Stimulated activated naive CD8-positive, alpha-beta T cell treated with anti-CD3 and anti-CD28 coated beads, Interleukin-15, amount 100 ng/mL, for 72 hours (primary cell): ENCODE measurements around the gene TUBB4B.
"Not testable (repeated sequence)": the region's sequence is repeated elsewhere in the genome, so short reads cannot be mapped to it uniquely, and the experiment has no call there.

Source experiments
- ATAC-seq: fragments of 150-1000 bp; cut with Tn5 transposase; 2 replicates; pipeline ENCODE4 v1.10.0; 2021; ENCODE audit warnings: mild to moderate bottlenecking, moderate library complexity
- DNase-seq, 2 donors: peaks; one replicate each; pipeline ENCODE4 v3.0.0; 2021 to 2022
- H3K27ac Mint-ChIP-seq, 2 donors: one replicate each; pipeline ENCODE4 v1.8.0; 2022; ENCODE audit warnings: mild to moderate bottlenecking in 2 of 2, mixed read lengths in 2 of 2, moderate library complexity in 2 of 2
- H3K27me3 Mint-ChIP-seq: one replicate; pipeline ENCODE4 v1.8.0; 2022; ENCODE audit warnings: mixed read lengths
- H3K4me1 Mint-ChIP-seq: one replicate; pipeline ENCODE4 v1.8.0; 2022; ENCODE audit warnings: mild to moderate bottlenecking, mixed read lengths
- H3K4me3 Mint-ChIP-seq, 2 donors: one replicate each; pipeline ENCODE4 v1.8.0; 2022; ENCODE audit warnings: mild to moderate bottlenecking in 2 of 2, mixed read lengths in 2 of 2, moderate library complexity in 1 of 2
- H3K9me3 Mint-ChIP-seq, 2 donors: one replicate each; pipeline ENCODE4 v1.8.0; 2022; ENCODE audit warnings: mixed read lengths in 2 of 2

The TUBB4B gene

GRCh38 chr9:137236936-137237421 lies 4.1 kb upstream of the TUBB4B start:
- Mint-ChIP-seq H3K27me3 (peaks cover 22% of the 10 kb centered on the region), H3K4me3 (peak overlapping the region; percentile 46 to 59), H3K27ac (no peak overlapping the region), H3K4me1 (peaks cover 53% of the 10 kb centered on the region), H3K9me3 (no peaks in the 10 kb centered on the region)
- no peak for ATAC-seq
- no peak for DNase-seq

GRCh38 chr9:137237759-137238726 lies 3.0 kb upstream of the TUBB4B start:
- ATAC-seq, result no peak
- Mint-ChIP-seq H3K4me3 (peak overlapping the region; percentile 15 to 18), H3K27me3 (peaks cover 16% of the 10 kb centered on the region), H3K9me3 (no peaks in the 10 kb centered on the region), H3K4me1 (peaks cover 64% of the 10 kb centered on the region), H3K27ac (no peak overlapping the region)
- DNase-seq, result no peak

GRCh38 chr9:137239541-137240200 lies 1.4 kb upstream of the TUBB4B start:
- Mint-ChIP-seq H3K4me3 (peak overlapping the region; percentile 77 to 83), H3K4me1 (peaks cover 78% of the 10 kb centered on the region), H3K27ac (peak overlapping the region; percentile 34 to 69)
- H3K27me3 Mint-ChIP-seq, ATAC-seq, DNase-seq, H3K9me3 Mint-ChIP-seq: not testable (repeated sequence)

- peak overlapping the region; percentile 83 to 96 for H3K4me3 Mint-ChIP-seq
- DNase-seq, result peak in 1 of 2 donors; percentile 80
- peak; percentile 42 for ATAC-seq
- H3K4me1 Mint-ChIP-seq, result peaks cover 71% of the 10 kb centered on the region
- H3K9me3 Mint-ChIP-seq, result no peaks in the 10 kb centered on the region
- H3K27ac Mint-ChIP-seq, result no peak overlapping the region
- H3K27me3 Mint-ChIP-seq, result peaks cover 3% of the 10 kb centered on the region
These were observed 708 bp upstream of the TUBB4B start for GRCh38 chr9:137240318-137240840.

- no peaks in the 10 kb centered on the region for H3K9me3 Mint-ChIP-seq
- peak overlapping the region in 1 of 2 donors; percentile 94 for H3K27ac Mint-ChIP-seq
- DNase-seq, result peak; percentile 60 to 66
- peak overlapping the region; percentile 91 to 96 for H3K4me3 Mint-ChIP-seq
- H3K27me3 Mint-ChIP-seq, result no peaks in the 10 kb centered on the region
- ATAC-seq, result peak; percentile 30
- H3K4me1 Mint-ChIP-seq, result peaks cover 63% of the 10 kb centered on the region
These were observed 592 bp downstream of the TUBB4B start for GRCh38 chr9:137241490-137242268.

- H3K9me3 Mint-ChIP-seq, result no peaks in the 10 kb centered on the region
- peak overlapping the region; percentile 78 to 94 for H3K27ac Mint-ChIP-seq
- H3K4me3 Mint-ChIP-seq, result peak overlapping the region; percentile 81 to 82
- ATAC-seq (no peak), DNase-seq (no peak)
- peaks cover 54% of the 10 kb centered on the region for H3K4me1 Mint-ChIP-seq
- no peaks in the 10 kb centered on the region for H3K27me3 Mint-ChIP-seq
These were observed 1.4 kb downstream of the TUBB4B start for GRCh38 chr9:137242269-137243203.

GRCh38 chr9:137243266-137243625 lies 2.2 kb downstream of the TUBB4B start:
- Mint-ChIP-seq H3K4me1 (peaks cover 47% of the 10 kb centered on the region), H3K27ac (peak overlapping the region in 1 of 2 donors; percentile 94), H3K4me3 (peak overlapping the region in 1 of 2 donors; percentile 81)
- H3K9me3 Mint-ChIP-seq, DNase-seq, H3K27me3 Mint-ChIP-seq, ATAC-seq: not testable (repeated sequence)

GRCh38 chr9:137243626-137244485 lies 2.8 kb downstream of the TUBB4B start:
- DNase-seq, result no peak
- no peak for ATAC-seq
- Mint-ChIP-seq H3K27me3 (no peaks in the 10 kb centered on the region), H3K9me3 (no peaks in the 10 kb centered on the region), H3K27ac (peak overlapping the region; percentile 19 to 94), H3K4me3 (peak overlapping the region in 1 of 2 donors; percentile 39), H3K4me1 (peaks cover 41% of the 10 kb centered on the region)

GRCh38 chr9:137244486-137245449 lies 3.7 kb downstream of the TUBB4B start:
- ATAC-seq (no peak), DNase-seq (peak in 1 of 2 donors; percentile 24)
- H3K27me3 Mint-ChIP-seq, result no peaks in the 10 kb centered on the region
- peaks cover 32% of the 10 kb centered on the region for H3K4me1 Mint-ChIP-seq
- peak overlapping the region; percentile 19 to 93 for H3K27ac Mint-ChIP-seq
- no peaks in the 10 kb centered on the region for H3K9me3 Mint-ChIP-seq
- H3K4me3 Mint-ChIP-seq, result no peak overlapping the region

- ATAC-seq, result no peak
- DNase-seq, result peak in 1 of 2 donors; percentile 15
- Mint-ChIP-seq H3K27ac (peak overlapping the region in 1 of 2 donors; percentile 90), H3K4me1 (peaks cover 31% of the 10 kb centered on the region), H3K9me3 (no peaks in the 10 kb centered on the region), H3K4me3 (no peak overlapping the region), H3K27me3 (no peaks in the 10 kb centered on the region)
These were observed 4.6 kb downstream of the TUBB4B start for GRCh38 chr9:137245450-137246421.

GRCh38 chr9:137247135-137247915 lies 6.2 kb downstream of the TUBB4B start:
- Mint-ChIP-seq H3K4me1 (peaks cover 21% of the 10 kb centered on the region), H3K4me3 (no peak overlapping the region), H3K27me3 (no peaks in the 10 kb centered on the region), H3K9me3 (no peaks in the 10 kb centered on the region), H3K27ac (no peak overlapping the region)
- no peak for ATAC-seq
- DNase-seq, result no peak
